LNCAP (cell line): Measurements from ENCODE around the gene CCDC146.

Experiments
- CTCF ChIP-seq: fragments of 450-650 bp; IDR thresholded peaks from 2 replicates; pipeline ENCODE4 v1.5.1; 2017; ENCODE audit warnings: mild to moderate bottlenecking

CCDC146 gene

GRCh38 chr7:77269360-77270093, 147.1 kb downstream of the CCDC146 start:
- no peak for TF ChIP-seq CTCF

GRCh38 chr7:77270094-77270480, 147.7 kb downstream of the CCDC146 start:
- TF ChIP-seq CTCF = no peak

- no peak for TF ChIP-seq CTCF
Observed at GRCh38 chr7:77271766-77272165, 149.4 kb downstream of the CCDC146 start.

- no peak for TF ChIP-seq CTCF
Observed at GRCh38 chr7:77276120-77276519, 153.7 kb downstream of the CCDC146 start.

- TF ChIP-seq CTCF = no peak
Observed at GRCh38 chr7:77281780-77282478, 159.5 kb downstream of the CCDC146 start.

- no peak for TF ChIP-seq CTCF
Observed at GRCh38 chr7:77282897-77283296, 160.5 kb downstream of the CCDC146 start.

GRCh38 chr7:77284005-77284404, 161.6 kb downstream of the CCDC146 start:
- TF ChIP-seq CTCF = no peak
